ENCODE data around the gene SIRT2.

The SIRT2 gene

GRCh38 chr19:38919837-38920601 is 20.6 kb upstream of the SIRT2 start:
- DNase-seq = no peak

- DNase-seq = no peak
Observed at GRCh38 chr19:38918526-38918925, 19.1 kb upstream of the SIRT2 start.

GRCh38 chr19:38917921-38918491 is 18.6 kb upstream of the SIRT2 start:
- DNase-seq = no peak

- no peak for DNase-seq
Observed at GRCh38 chr19:38917516-38917915, 18.1 kb upstream of the SIRT2 start.

GRCh38 chr19:38915329-38916321 is 16.2 kb upstream of the SIRT2 start:
- DNase-seq = no peak

- DNase-seq = no peak
Observed at GRCh38 chr19:38913958-38914357, 14.5 kb upstream of the SIRT2 start.

- DNase-seq = no peak
Observed at GRCh38 chr19:38912600-38913514, 13.4 kb upstream of the SIRT2 start.

GRCh38 chr19:38911388-38912001 is 12.1 kb upstream of the SIRT2 start:
- DNase-seq = no peak

GRCh38 chr19:38910488-38910887 is 11.1 kb upstream of the SIRT2 start:
- DNase-seq = no peak

- DNase-seq = no peak
Observed at GRCh38 chr19:38908911-38909310, 9.5 kb upstream of the SIRT2 start.

- DNase-seq = no peak
Observed at GRCh38 chr19:38907670-38908069, 8.3 kb upstream of the SIRT2 start.

GRCh38 chr19:38907227-38907626 is 7.8 kb upstream of the SIRT2 start:
- no peak for DNase-seq

GRCh38 chr19:38905620-38906019 is 6.2 kb upstream of the SIRT2 start:
- DNase-seq = no peak

- no peak for DNase-seq
Observed at GRCh38 chr19:38904581-38905539, 5.4 kb upstream of the SIRT2 start.

GRCh38 chr19:38901683-38902082 is 2.3 kb upstream of the SIRT2 start:
- DNase-seq = no peak

GRCh38 chr19:38900743-38901190 is 1.3 kb upstream of the SIRT2 start:
- DNase-seq = no peak

- DNase-seq = no peak
Observed at GRCh38 chr19:38900202-38900629, 798 bp upstream of the SIRT2 start.

GRCh38 chr19:38898788-38899446 is 501 bp downstream of the SIRT2 start:
- no peak for DNase-seq

- no peak for DNase-seq
Observed at GRCh38 chr19:38894968-38895367, 4.5 kb downstream of the SIRT2 start.

GRCh38 chr19:38893341-38893771 is 6.1 kb downstream of the SIRT2 start:
- DNase-seq = no peak
